Type B pancreatic cell (in vitro differentiated cells): ENCODE measurements around the gene AFAP1. TPM values are rescaled to one million over a fixed set of nuclear protein-coding genes. Genes with fewer than 3 reads are reported as not detected.
A peak's percentile ranks its signal among the peaks of the same experiment; 100 is the strongest.

Experiments used
- DNase-seq: peaks from one replicate; pipeline ENCODE4 v3.0.0; 2021; ENCODE audit warnings: mixed read lengths; ENCODE audit not compliant: unreplicated experiment; ENCODE audit errors: extremely low spot score
- H3K27ac Mint-ChIP-seq: 2 replicates; pipeline ENCODE4 v1.8.0; 2021; ENCODE audit warnings: mild to moderate bottlenecking, mixed read lengths
- H3K27me3 Mint-ChIP-seq: 2 replicates; pipeline ENCODE4 v1.8.0; 2021; ENCODE audit warnings: mixed read lengths
- H3K36me3 Mint-ChIP-seq: 2 replicates; pipeline ENCODE4 v1.8.0; 2021; ENCODE audit warnings: mixed read lengths
- H3K4me1 Mint-ChIP-seq: one replicate; pipeline ENCODE4 v1.8.0; 2021; ENCODE audit warnings: mixed read lengths; ENCODE audit not compliant: unreplicated experiment
- H3K4me3 Mint-ChIP-seq: 2 replicates; pipeline ENCODE4 v1.8.0; 2021; ENCODE audit warnings: mild to moderate bottlenecking, mixed read lengths
- H3K9me3 Mint-ChIP-seq: 2 replicates; pipeline ENCODE4 v1.8.0; 2021; ENCODE audit warnings: mixed read lengths
- CTCF ChIP-seq: fragments of 200-600 bp; sonication (generic); conservative IDR thresholded peaks from 2 replicates; pipeline ENCODE4 v1.5.0; 2021; ENCODE audit warnings: antibody characterized with exemption, mild to moderate bottlenecking
- total RNA-seq: library from RNA; stranded (reverse); gene quantifications from 2 replicates; pipeline ENCODE4 v1.2.1, GENCODE V29; 2021; ENCODE audit warnings: low replicate concordance

The AFAP1 gene
- total RNA-seq, 1 donor from 2014 or later, result 36.6 TPM

- TF ChIP-seq CTCF, result no peak
- Mint-ChIP-seq H3K27me3 (no peaks in the 10 kb centered on the region), H3K27ac (peak overlapping the region; percentile 90), H3K4me3 (peak overlapping the region; percentile 69), H3K36me3 (peaks cover 8% of the 10 kb centered on the region), H3K9me3 (no peaks in the 10 kb centered on the region), H3K4me1 (peaks cover 49% of the 10 kb centered on the region)
- DNase-seq, result no peak
Measured at GRCh38 chr4:7910952-7911578, 28.6 kb downstream of the AFAP1 start.

- peak overlapping the region; percentile 69 for H3K4me3 Mint-ChIP-seq
- H3K9me3 Mint-ChIP-seq, result no peaks in the 10 kb centered on the region
- DNase-seq, result no peak
- no peaks in the 10 kb centered on the region for H3K27me3 Mint-ChIP-seq
- H3K27ac Mint-ChIP-seq, result peak overlapping the region; percentile 90
- peaks cover 8% of the 10 kb centered on the region for H3K36me3 Mint-ChIP-seq
- peaks cover 53% of the 10 kb centered on the region for H3K4me1 Mint-ChIP-seq
- no peak for TF ChIP-seq CTCF
Measured at GRCh38 chr4:7910263-7910896, 29.3 kb downstream of the AFAP1 start.

- no peak for DNase-seq
- H3K4me3 Mint-ChIP-seq, result no peak overlapping the region
- TF ChIP-seq CTCF, result no peak
- peaks cover 4% of the 10 kb centered on the region for H3K36me3 Mint-ChIP-seq
- no peaks in the 10 kb centered on the region for H3K9me3 Mint-ChIP-seq
- H3K27me3 Mint-ChIP-seq, result no peaks in the 10 kb centered on the region
- peak overlapping the region; percentile 90 for H3K27ac Mint-ChIP-seq
- H3K4me1 Mint-ChIP-seq, result peaks cover 56% of the 10 kb centered on the region
Measured at GRCh38 chr4:7909463-7910262, 30.0 kb downstream of the AFAP1 start.

- Mint-ChIP-seq H3K9me3 (no peaks in the 10 kb centered on the region), H3K4me3 (no peak overlapping the region), H3K27ac (no peak overlapping the region), H3K27me3 (no peaks in the 10 kb centered on the region), H3K36me3 (peaks cover 4% of the 10 kb centered on the region), H3K4me1 (peaks cover 66% of the 10 kb centered on the region)
- TF ChIP-seq CTCF, result no peak
- no peak for DNase-seq
Measured at GRCh38 chr4:7908668-7909067, 31.0 kb downstream of the AFAP1 start.

GRCh38 chr4:7907142-7907541, 32.5 kb downstream of the AFAP1 start:
- Mint-ChIP-seq H3K4me1 (peaks cover 72% of the 10 kb centered on the region), H3K9me3 (no peaks in the 10 kb centered on the region), H3K27ac (peak overlapping the region; percentile 2), H3K36me3 (no peaks in the 10 kb centered on the region), H3K4me3 (peak overlapping the region; percentile 7), H3K27me3 (no peaks in the 10 kb centered on the region)
- DNase-seq, result no peak
- no peak for TF ChIP-seq CTCF
